Activated CD4-positive, alpha-beta memory T cell treated with anti-CD3 and anti-CD28 coated beads for 36 hours (primary cell): ENCODE data around the gene TMEM184C. TPM values are rescaled to one million over a fixed set of nuclear protein-coding genes. Genes with fewer than 3 reads are reported as not detected.

Experiments used
- CTCF ChIA-PET: fragments of 350-600 bp; sonication (Branson Sonifier 250); formaldehyde crosslinking; loops from one replicate; lab custom pipeline; 2021; ENCODE audit warnings: antibody characterized with exemption, inconsistent platforms; lab: Charles Lee
- POLR2A ChIA-PET: fragments of 350-600 bp; sonication (Branson Sonifier 250); formaldehyde crosslinking; loops from one replicate; lab custom pipeline; 2021; ENCODE audit warnings: antibody characterized with exemption; lab: Charles Lee
- DNase-seq: peaks from one replicate; pipeline ENCODE4 v3.0.0-alpha.2; 2020
- H3K27ac Mint-ChIP-seq: one replicate; pipeline ENCODE4 v1.8.0; 2021; ENCODE audit warnings: mixed read lengths
- H3K27me3 Mint-ChIP-seq: one replicate; pipeline ENCODE4 v1.8.0; 2021; ENCODE audit warnings: mixed read lengths
- H3K36me3 Mint-ChIP-seq: one replicate; pipeline ENCODE4 v1.8.0; 2021; ENCODE audit warnings: mixed read lengths
- H3K4me1 Mint-ChIP-seq: one replicate; pipeline ENCODE4 v1.8.0; 2021; ENCODE audit warnings: low read depth, mixed read lengths
- H3K4me3 Mint-ChIP-seq: one replicate; pipeline ENCODE4 v1.8.0; 2021; ENCODE audit warnings: mild to moderate bottlenecking, mixed read lengths
- H3K9me3 Mint-ChIP-seq: one replicate; pipeline ENCODE4 v1.8.0; 2021; ENCODE audit warnings: mixed read lengths
- intact Hi-C: fragments of 100-400 bp; cut with micrococcal nuclease; formaldehyde crosslinking; loops from one replicate; pipeline ENCODE4 v1.15.1; 2023
- total RNA-seq, 2 experiments: library from RNA; stranded (reverse); gene quantifications; one replicate each; pipeline ENCODE4 v1.2.3, GENCODE V29; 2021

The TMEM184C gene
- total RNA-seq, 2 experiments from 2014 or later, result 15.5 to 15.7 TPM

GRCh38 chr4:147605499-147605898 lies 11.7 kb upstream of the TMEM184C start:
- CTCF ChIA-PET, result interaction anchor here (1.9 kb wide), 1 partner anchor 16 kb away, joined by 4 read pairs; no protein-coding TSS in a partner anchor
- Mint-ChIP-seq H3K27me3 (peaks cover 4% of the 10 kb centered on the region), H3K4me1 (no peaks in the 10 kb centered on the region), H3K27ac (no peak overlapping the region), H3K4me3 (no peak overlapping the region), H3K36me3 (no peaks in the 10 kb centered on the region), H3K9me3 (no peaks in the 10 kb centered on the region)
- no peak for DNase-seq
- POLR2A ChIA-PET, result no interaction called here
- intact Hi-C loops, result no loop called here

- intact Hi-C loops, result no loop called here
- DNase-seq, result no peak
- POLR2A ChIA-PET, result no interaction called here
These were observed 9.7 kb upstream of the TMEM184C start for GRCh38 chr4:147607471-147607870.

GRCh38 chr4:147610686-147611085 lies 6.5 kb upstream of the TMEM184C start:
- Mint-ChIP-seq H3K27me3 (peaks cover 4% of the 10 kb centered on the region), H3K4me3 (no peak overlapping the region), H3K36me3 (no peaks in the 10 kb centered on the region), H3K27ac (no peak overlapping the region), H3K4me1 (peaks cover 2% of the 10 kb centered on the region), H3K9me3 (no peaks in the 10 kb centered on the region)
- intact Hi-C loops, result no loop called here
- ChIA-PET CTCF (no interaction called here), POLR2A (no interaction called here)
- DNase-seq, result no peak

More at GRCh38 chr4:147607471-147607870, 9.7 kb upstream of the TMEM184C start:
- H3K36me3 Mint-ChIP-seq, result no peaks in the 10 kb centered on the region
- H3K9me3 Mint-ChIP-seq, result no peaks in the 10 kb centered on the region
- CTCF ChIA-PET, result interaction anchor here (2.3 kb wide), 1 partner anchor 259 kb away, joined by 6 read pairs; no protein-coding TSS in a partner anchor
- H3K4me1 Mint-ChIP-seq, result no peaks in the 10 kb centered on the region
- no peak overlapping the region for H3K27ac Mint-ChIP-seq
- H3K27me3 Mint-ChIP-seq, result peaks cover 4% of the 10 kb centered on the region
- no peak overlapping the region for H3K4me3 Mint-ChIP-seq

GRCh38 chr4:147616849-147617172 lies 386 bp upstream of the TMEM184C start:
- ChIA-PET POLR2A (interaction anchor here (1.0 to 2.1 kb wide), 6 partner anchors 17 to 826 kb away, joined by 4 to 12 read pairs (median 5); partner anchors contain the start of genes ARHGAP10 and PRMT9), CTCF (interaction anchor here (0.5 to 2.8 kb wide), 15 partner anchors 10 to 462 kb away, joined by 3 to 40 read pairs (median 4); partner anchors contain the start of genes ARHGAP10 and PRMT9)
- intact Hi-C loops, result loop anchor here (1.0 to 2.0 kb wide), 4 partner anchors 67 to 825 kb away; partner anchors contain the start of genes ARHGAP10, NR3C2 and PRMT9
- Mint-ChIP-seq H3K27me3 (no peaks in the 10 kb centered on the region), H3K36me3 (peaks cover 13% of the 10 kb centered on the region), H3K27ac (peak overlapping the region; percentile 98), H3K4me1 (peaks cover 25% of the 10 kb centered on the region), H3K4me3 (peak overlapping the region; percentile 100), H3K9me3 (no peaks in the 10 kb centered on the region)
- no peak for DNase-seq

DNA sequence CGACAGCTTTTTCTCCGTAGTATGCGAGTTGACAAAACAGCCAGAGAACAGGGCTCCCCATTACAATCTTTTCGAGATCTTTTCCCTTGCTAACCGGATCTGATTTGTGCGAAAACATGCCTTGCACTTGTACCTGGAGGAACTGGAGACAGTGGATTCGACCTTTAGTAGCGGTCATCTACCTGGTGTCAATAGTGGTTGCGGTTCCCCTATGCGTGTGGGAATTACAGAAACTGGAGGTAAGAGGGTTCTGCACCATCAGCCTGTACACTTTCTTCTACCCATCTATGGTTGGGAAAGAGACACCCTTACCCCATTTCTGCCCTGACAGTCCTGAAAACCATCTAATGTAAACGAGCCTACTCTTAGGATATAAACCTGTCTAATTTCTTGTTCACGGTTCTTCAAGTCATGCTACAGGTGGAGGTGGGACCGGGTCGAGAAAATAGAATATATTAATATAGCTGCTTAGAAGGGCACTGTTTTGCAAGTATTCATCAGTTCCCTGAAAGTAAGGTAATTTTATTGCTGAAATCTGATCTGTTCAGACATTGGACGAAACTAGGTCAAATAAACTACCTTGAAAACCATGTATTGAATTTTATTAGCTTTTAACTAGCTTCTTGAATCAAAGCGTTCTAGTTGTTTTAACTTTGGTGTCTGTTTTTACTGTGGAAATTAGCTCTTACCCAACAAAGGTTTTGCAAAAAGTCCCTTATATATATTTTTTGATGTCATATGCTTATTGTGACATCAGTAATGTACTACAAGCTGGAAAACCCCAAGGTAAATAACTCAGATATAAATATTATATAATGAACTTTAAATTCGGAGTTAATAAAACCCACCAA lies 869 bp downstream of the TMEM184C start:
- Mint-ChIP-seq H3K36me3 (peaks cover 18% of the 10 kb centered on the region), H3K4me1 (peaks cover 28% of the 10 kb centered on the region), H3K9me3 (no peaks in the 10 kb centered on the region), H3K27ac (peak overlapping the region; percentile 98), H3K27me3 (no peaks in the 10 kb centered on the region), H3K4me3 (peak overlapping the region; percentile 100)
- POLR2A ChIA-PET, result interaction anchor here (1.0 to 2.1 kb wide), 6 partner anchors 16 to 825 kb away, joined by 3 to 12 read pairs (median 4); partner anchors contain the start of genes ARHGAP10 and PRMT9
- no peak for DNase-seq
- CTCF ChIA-PET, result interaction anchor here (0.6 to 2.8 kb wide), 9 partner anchors 11 to 249 kb away, joined by 3 to 40 read pairs (median 4); partner anchors contain the start of genes ARHGAP10 and PRMT9
- intact Hi-C loops, result loop anchor here (1.0 to 2.0 kb wide), 4 partner anchors 66 to 824 kb away; partner anchors contain the start of genes ARHGAP10, NR3C2 and PRMT9

DNA sequence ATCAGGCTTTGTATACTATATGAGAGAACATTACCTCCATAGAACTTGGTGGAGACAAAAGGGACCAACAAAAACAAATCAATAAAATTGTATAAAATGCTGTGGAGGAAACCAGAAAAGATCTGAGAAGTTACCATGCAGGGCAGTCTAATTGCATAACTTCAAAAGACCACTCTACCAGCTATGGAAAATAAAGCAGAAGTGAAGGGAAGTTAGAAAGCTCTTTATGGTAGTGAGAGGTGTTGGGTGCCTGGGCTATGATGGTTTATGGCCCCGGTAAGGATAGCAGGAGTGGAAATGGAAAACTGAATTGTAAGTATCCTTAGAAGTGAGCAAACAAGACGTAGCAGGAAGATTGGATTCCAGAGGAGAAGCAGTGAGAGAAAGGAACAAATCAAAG lies 3.1 kb downstream of the TMEM184C start:
- H3K27ac Mint-ChIP-seq, result no peak overlapping the region
- intact Hi-C loops, result no loop called here
- DNase-seq, result no peak
- ChIA-PET POLR2A (no interaction called here), CTCF (interaction anchor here (2.4 kb wide), 1 partner anchor 246 kb away, joined by 11 read pairs; no protein-coding TSS in a partner anchor)
- no peak overlapping the region for H3K4me3 Mint-ChIP-seq
- H3K9me3 Mint-ChIP-seq, result no peaks in the 10 kb centered on the region
- H3K27me3 Mint-ChIP-seq, result no peaks in the 10 kb centered on the region
- H3K36me3 Mint-ChIP-seq, result peaks cover 25% of the 10 kb centered on the region
- H3K4me1 Mint-ChIP-seq, result peaks cover 27% of the 10 kb centered on the region

GRCh38 chr4:147625733-147626132 lies 8.5 kb downstream of the TMEM184C start:
- no peaks in the 10 kb centered on the region for H3K27me3 Mint-ChIP-seq
- peaks cover 35% of the 10 kb centered on the region for H3K36me3 Mint-ChIP-seq
- intact Hi-C loops, result no loop called here
- H3K27ac Mint-ChIP-seq, result no peak overlapping the region
- ChIA-PET CTCF (interaction anchor here (2.0 kb wide), 1 partner anchor 9 kb away, joined by 4 read pairs; the partner anchor contains the start of gene TMEM184C), POLR2A (no interaction called here)
- no peak overlapping the region for H3K4me3 Mint-ChIP-seq
- no peak for DNase-seq
- no peaks in the 10 kb centered on the region for H3K9me3 Mint-ChIP-seq
- peaks cover 7% of the 10 kb centered on the region for H3K4me1 Mint-ChIP-seq

GRCh38 chr4:147626903-147627302 lies 9.7 kb downstream of the TMEM184C start:
- intact Hi-C loops, result no loop called here
- H3K27ac Mint-ChIP-seq, result no peak overlapping the region
- peaks cover 37% of the 10 kb centered on the region for H3K36me3 Mint-ChIP-seq
- POLR2A ChIA-PET, result interaction anchor here (0.6 kb wide), 1 partner anchor 221 kb away, joined by 3 read pairs; no protein-coding TSS in a partner anchor
- no peaks in the 10 kb centered on the region for H3K9me3 Mint-ChIP-seq
- H3K4me3 Mint-ChIP-seq, result no peak overlapping the region
- H3K27me3 Mint-ChIP-seq, result no peaks in the 10 kb centered on the region
- H3K4me1 Mint-ChIP-seq, result peaks cover 3% of the 10 kb centered on the region
- CTCF ChIA-PET, result interaction anchor here (0.6 to 2.0 kb wide), 3 partner anchors 10 to 240 kb away, joined by 4 to 5 read pairs (median 4); partner anchors contain the start of gene TMEM184C
- no peak for DNase-seq

- intact Hi-C loops, result no loop called here
- Mint-ChIP-seq H3K27ac (no peak overlapping the region), H3K9me3 (no peaks in the 10 kb centered on the region), H3K36me3 (peaks cover 37% of the 10 kb centered on the region), H3K4me3 (no peak overlapping the region), H3K27me3 (no peaks in the 10 kb centered on the region), H3K4me1 (no peaks in the 10 kb centered on the region)
- ChIA-PET CTCF (interaction anchor here (1.2 to 3.2 kb wide), 2 partner anchors 12 to 239 kb away, joined by 3 to 14 read pairs; no protein-coding TSS in a partner anchor), POLR2A (no interaction called here)
- no peak for DNase-seq
These were observed 11.2 kb downstream of the TMEM184C start for GRCh38 chr4:147628415-147628814.

DNA sequence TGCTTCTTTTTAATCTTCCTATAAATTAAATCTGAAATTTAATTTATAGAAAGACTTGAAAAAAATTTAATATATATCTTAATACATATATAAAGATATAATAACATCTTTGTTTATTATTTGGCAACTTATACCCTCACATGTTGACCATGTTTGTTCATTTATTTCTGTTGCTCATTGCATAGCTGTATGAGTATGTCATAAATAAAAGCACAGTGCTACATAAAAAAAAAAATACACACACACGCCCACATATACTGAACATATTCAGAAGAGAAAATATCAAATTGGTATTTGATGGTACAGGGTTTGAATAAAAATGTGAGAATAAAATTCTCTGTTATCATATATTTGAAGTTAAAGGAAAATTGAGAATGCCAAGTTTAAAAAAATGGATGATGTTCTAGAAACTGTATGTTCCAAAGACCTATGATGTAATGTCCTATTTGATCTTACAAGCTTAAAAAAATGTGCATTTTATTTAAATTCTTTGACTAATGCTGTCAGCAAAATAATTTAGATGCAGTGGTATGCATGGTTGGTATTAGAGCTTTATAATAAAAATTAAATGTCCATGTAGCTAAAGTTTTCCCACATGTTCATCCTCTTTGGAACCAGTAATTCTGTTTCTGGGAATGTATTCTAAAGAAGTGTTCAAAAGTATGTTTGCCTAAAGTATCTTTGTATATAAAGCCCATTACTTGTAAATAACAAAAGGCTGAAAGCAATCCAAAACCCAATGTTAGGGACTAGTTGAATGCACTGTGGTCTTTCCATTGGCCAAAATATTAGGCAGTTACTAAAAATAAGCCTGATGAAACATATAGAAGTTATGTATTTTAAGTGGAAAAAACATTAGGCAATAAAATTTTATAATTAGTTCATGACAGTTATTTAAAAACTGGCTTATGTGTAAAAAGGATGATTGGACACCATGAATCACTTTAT lies 12.9 kb downstream of the TMEM184C start:
- Mint-ChIP-seq H3K4me3 (no peak overlapping the region), H3K27me3 (no peaks in the 10 kb centered on the region), H3K4me1 (no peaks in the 10 kb centered on the region), H3K36me3 (peaks cover 44% of the 10 kb centered on the region), H3K9me3 (no peaks in the 10 kb centered on the region), H3K27ac (no peak overlapping the region)
- CTCF ChIA-PET, result interaction anchor here (1.9 to 3.2 kb wide), 2 partner anchors 13 to 237 kb away, joined by 5 to 14 read pairs; partner anchors contain the start of gene TMEM184C
- POLR2A ChIA-PET, result interaction anchor here (0.5 kb wide), 1 partner anchor 160 kb away, joined by 4 read pairs; no protein-coding TSS in a partner anchor
- DNase-seq, result no peak
- intact Hi-C loops, result no loop called here

- no peak for DNase-seq
- intact Hi-C loops, result no loop called here
- POLR2A ChIA-PET, result no interaction called here
- H3K4me1 Mint-ChIP-seq, result no peaks in the 10 kb centered on the region
- H3K36me3 Mint-ChIP-seq, result peaks cover 51% of the 10 kb centered on the region
- H3K9me3 Mint-ChIP-seq, result peaks cover 3% of the 10 kb centered on the region
- H3K27ac Mint-ChIP-seq, result no peak overlapping the region
- H3K27me3 Mint-ChIP-seq, result no peaks in the 10 kb centered on the region
- H3K4me3 Mint-ChIP-seq, result no peak overlapping the region
- CTCF ChIA-PET, result no interaction called here
These were observed 15.9 kb downstream of the TMEM184C start for GRCh38 chr4:147633113-147633512.
